T-helper 1 cell treated with Interleukin-12 subunit alpha and Interleukin-12 subunit beta and Interleukin-4 antibody, amounts not matched to agents 30 μg/mL and 1 μg/mL, for 36 hours (primary cell): Measurements from ENCODE around the gene SOX8.

Source experiments
- H3K27ac Mint-ChIP-seq: one replicate; pipeline ENCODE4 v1.8.0; 2021; ENCODE audit warnings: mild to moderate bottlenecking, mixed read lengths
- H3K27me3 Mint-ChIP-seq: one replicate; pipeline ENCODE4 v1.8.0; 2021; ENCODE audit warnings: low read depth, mixed read lengths
- H3K36me3 Mint-ChIP-seq: one replicate; pipeline ENCODE4 v1.8.0; 2021; ENCODE audit warnings: low read depth, mixed read lengths
- H3K4me1 Mint-ChIP-seq: one replicate; pipeline ENCODE4 v1.8.0; 2021; ENCODE audit warnings: low read depth, mixed read lengths
- H3K4me3 Mint-ChIP-seq: one replicate; pipeline ENCODE4 v1.8.0; 2021; ENCODE audit warnings: mild to moderate bottlenecking, moderate library complexity, mixed read lengths
- H3K9me3 Mint-ChIP-seq: one replicate; pipeline ENCODE4 v1.8.0; 2021; ENCODE audit warnings: mixed read lengths

SOX8 gene

DNA sequence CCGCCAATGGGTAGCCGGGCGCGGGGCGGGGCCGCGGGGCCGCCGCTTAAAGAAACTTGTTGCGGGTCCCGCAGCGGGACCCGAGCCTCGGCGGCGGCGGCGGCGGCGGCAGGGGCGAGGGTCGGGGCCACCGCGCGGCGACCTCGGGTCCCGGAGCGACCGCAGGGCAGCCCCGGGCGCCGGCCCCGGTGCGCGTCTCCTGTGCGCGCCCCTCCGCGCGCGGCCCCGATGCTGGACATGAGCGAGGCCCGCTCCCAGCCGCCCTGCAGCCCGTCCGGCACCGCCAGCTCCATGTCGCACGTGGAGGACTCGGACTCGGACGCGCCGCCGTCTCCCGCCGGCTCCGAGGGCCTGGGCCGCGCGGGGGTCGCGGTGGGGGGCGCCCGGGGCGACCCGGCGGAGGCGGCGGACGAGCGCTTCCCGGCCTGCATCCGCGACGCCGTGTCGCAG, at the start of gene SOX8:
TSS of gene SOX8 (plus strand) at position 76 of the 450 bp plus-strand sequence. CDS start at position 229, 153 bp downstream.
- no peaks in the 10 kb centered on the region for H3K36me3 Mint-ChIP-seq
- no peaks in the 10 kb centered on the region for H3K9me3 Mint-ChIP-seq
- no peaks in the 10 kb centered on the region for H3K4me1 Mint-ChIP-seq
- peaks cover 29% of the 10 kb centered on the region for H3K27me3 Mint-ChIP-seq
- no peak within 1 kb of the TSS for H3K27ac Mint-ChIP-seq
- peak within 1 kb of the TSS; percentile 68 for H3K4me3 Mint-ChIP-seq

- H3K4me1 Mint-ChIP-seq: no peaks in the 10 kb centered on the region
- no peak overlapping the region for H3K4me3 Mint-ChIP-seq
- no peak overlapping the region for H3K27ac Mint-ChIP-seq
- H3K9me3 Mint-ChIP-seq: no peaks in the 10 kb centered on the region
- H3K27me3 Mint-ChIP-seq: no peaks in the 10 kb centered on the region
- H3K36me3 Mint-ChIP-seq: no peaks in the 10 kb centered on the region
Measured at GRCh38 chr16:932831-933330, 48.7 kb upstream of the SOX8 start.

GRCh38 chr16:933581-933980, 48.0 kb upstream of the SOX8 start:
- H3K27ac Mint-ChIP-seq: no peak overlapping the region
- no peaks in the 10 kb centered on the region for H3K36me3 Mint-ChIP-seq
- H3K4me1 Mint-ChIP-seq: no peaks in the 10 kb centered on the region
- H3K9me3 Mint-ChIP-seq: no peaks in the 10 kb centered on the region
- no peak overlapping the region for H3K4me3 Mint-ChIP-seq
- no peaks in the 10 kb centered on the region for H3K27me3 Mint-ChIP-seq

- H3K4me1 Mint-ChIP-seq: no peaks in the 10 kb centered on the region
- no peaks in the 10 kb centered on the region for H3K9me3 Mint-ChIP-seq
- H3K27ac Mint-ChIP-seq: no peak overlapping the region
- no peaks in the 10 kb centered on the region for H3K36me3 Mint-ChIP-seq
- H3K4me3 Mint-ChIP-seq: no peak overlapping the region
- H3K27me3 Mint-ChIP-seq: no peaks in the 10 kb centered on the region
Measured at GRCh38 chr16:934178-934577, 47.4 kb upstream of the SOX8 start.

- no peaks in the 10 kb centered on the region for H3K4me1 Mint-ChIP-seq
- H3K27me3 Mint-ChIP-seq: no peaks in the 10 kb centered on the region
- H3K36me3 Mint-ChIP-seq: no peaks in the 10 kb centered on the region
- H3K4me3 Mint-ChIP-seq: no peak overlapping the region
- no peak overlapping the region for H3K27ac Mint-ChIP-seq
- H3K9me3 Mint-ChIP-seq: no peaks in the 10 kb centered on the region
Measured at GRCh38 chr16:935684-936083, 45.9 kb upstream of the SOX8 start.

- Mint-ChIP-seq H3K4me1 (no peaks in the 10 kb centered on the region), H3K27me3 (no peaks in the 10 kb centered on the region), H3K9me3 (peaks cover 9% of the 10 kb centered on the region), H3K4me3 (no peak overlapping the region), H3K36me3 (peaks cover 7% of the 10 kb centered on the region), H3K27ac (no peak overlapping the region)
Measured at GRCh38 chr16:937311-937710, 44.3 kb upstream of the SOX8 start.

DNA sequence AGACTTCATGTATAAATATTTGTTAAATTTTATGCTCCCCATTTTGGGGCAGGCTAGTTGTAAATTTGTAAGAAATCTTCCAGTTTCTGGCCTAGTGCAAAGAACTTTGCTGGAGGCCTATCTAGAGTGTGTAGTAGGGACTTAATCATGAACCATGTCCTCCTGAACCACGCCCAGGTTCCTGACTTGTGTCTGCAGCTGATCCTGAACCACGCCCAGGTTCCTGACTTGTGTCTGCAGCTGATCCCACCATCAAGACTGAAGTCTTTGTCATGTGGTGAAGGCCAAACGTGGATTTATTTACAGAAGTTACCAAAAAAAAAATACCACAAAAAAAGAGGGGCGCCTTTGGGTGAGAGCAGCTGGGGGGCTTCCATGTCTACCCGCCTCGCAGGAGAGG, 43.8 kb upstream of the SOX8 start:
- Mint-ChIP-seq H3K9me3 (peaks cover 13% of the 10 kb centered on the region), H3K36me3 (peaks cover 11% of the 10 kb centered on the region), H3K4me3 (no peak overlapping the region), H3K4me1 (no peaks in the 10 kb centered on the region), H3K27me3 (no peaks in the 10 kb centered on the region), H3K27ac (no peak overlapping the region)

GRCh38 chr16:938136-938535, 43.4 kb upstream of the SOX8 start:
- H3K4me1 Mint-ChIP-seq: no peaks in the 10 kb centered on the region
- H3K9me3 Mint-ChIP-seq: peaks cover 16% of the 10 kb centered on the region
- peaks cover 13% of the 10 kb centered on the region for H3K36me3 Mint-ChIP-seq
- no peak overlapping the region for H3K27ac Mint-ChIP-seq
- H3K27me3 Mint-ChIP-seq: no peaks in the 10 kb centered on the region
- no peak overlapping the region for H3K4me3 Mint-ChIP-seq

DNA sequence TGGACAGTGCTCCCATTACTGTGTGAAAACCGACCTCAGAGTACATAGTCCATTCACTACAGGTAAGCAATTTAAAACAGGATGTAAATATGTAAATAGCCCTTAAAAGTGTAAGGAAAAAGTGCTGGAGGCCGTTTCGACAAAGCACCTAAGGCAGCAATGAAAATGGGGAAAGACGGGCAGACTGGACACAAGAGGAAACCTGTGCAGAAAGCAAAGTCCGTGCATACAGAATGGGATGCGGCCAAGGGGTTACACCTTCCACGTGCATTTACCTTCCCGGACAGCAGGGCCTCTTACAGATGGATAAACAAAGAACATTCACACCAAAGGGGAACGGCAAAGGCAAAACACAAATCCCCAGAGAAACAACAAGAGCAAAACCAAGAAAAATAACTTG, 42.8 kb upstream of the SOX8 start:
- H3K27ac Mint-ChIP-seq: no peak overlapping the region
- peaks cover 14% of the 10 kb centered on the region for H3K36me3 Mint-ChIP-seq
- peaks cover 18% of the 10 kb centered on the region for H3K9me3 Mint-ChIP-seq
- H3K4me3 Mint-ChIP-seq: no peak overlapping the region
- H3K4me1 Mint-ChIP-seq: no peaks in the 10 kb centered on the region
- H3K27me3 Mint-ChIP-seq: no peaks in the 10 kb centered on the region

- Mint-ChIP-seq H3K27me3 (no peaks in the 10 kb centered on the region), H3K4me3 (no peak overlapping the region), H3K36me3 (peaks cover 19% of the 10 kb centered on the region), H3K9me3 (peaks cover 19% of the 10 kb centered on the region), H3K4me1 (no peaks in the 10 kb centered on the region), H3K27ac (no peak overlapping the region)
Measured at GRCh38 chr16:939311-939710, 42.3 kb upstream of the SOX8 start.

DNA sequence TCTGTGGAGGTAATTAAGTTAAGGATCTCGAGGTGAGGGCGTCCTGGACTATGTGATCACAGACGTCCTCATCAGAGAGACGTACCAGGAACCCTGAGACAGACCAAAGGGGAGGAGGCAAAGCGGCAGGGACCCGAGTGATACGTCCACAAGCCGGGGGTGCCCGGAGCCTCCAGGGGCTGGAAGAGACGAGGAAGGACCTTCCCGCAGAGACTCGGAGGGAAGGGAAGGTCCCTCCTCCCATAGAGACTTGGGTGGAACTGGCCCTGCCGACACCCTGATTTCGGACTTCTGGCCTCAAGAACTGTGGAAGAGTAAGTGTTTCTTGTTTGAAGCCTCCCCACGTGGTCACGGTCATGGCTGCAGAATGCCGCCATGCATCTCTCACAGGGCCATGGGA, 41.6 kb upstream of the SOX8 start:
- Mint-ChIP-seq H3K4me3 (no peak overlapping the region), H3K4me1 (no peaks in the 10 kb centered on the region), H3K9me3 (peaks cover 19% of the 10 kb centered on the region), H3K36me3 (peaks cover 20% of the 10 kb centered on the region), H3K27ac (no peak overlapping the region), H3K27me3 (no peaks in the 10 kb centered on the region)

DNA sequence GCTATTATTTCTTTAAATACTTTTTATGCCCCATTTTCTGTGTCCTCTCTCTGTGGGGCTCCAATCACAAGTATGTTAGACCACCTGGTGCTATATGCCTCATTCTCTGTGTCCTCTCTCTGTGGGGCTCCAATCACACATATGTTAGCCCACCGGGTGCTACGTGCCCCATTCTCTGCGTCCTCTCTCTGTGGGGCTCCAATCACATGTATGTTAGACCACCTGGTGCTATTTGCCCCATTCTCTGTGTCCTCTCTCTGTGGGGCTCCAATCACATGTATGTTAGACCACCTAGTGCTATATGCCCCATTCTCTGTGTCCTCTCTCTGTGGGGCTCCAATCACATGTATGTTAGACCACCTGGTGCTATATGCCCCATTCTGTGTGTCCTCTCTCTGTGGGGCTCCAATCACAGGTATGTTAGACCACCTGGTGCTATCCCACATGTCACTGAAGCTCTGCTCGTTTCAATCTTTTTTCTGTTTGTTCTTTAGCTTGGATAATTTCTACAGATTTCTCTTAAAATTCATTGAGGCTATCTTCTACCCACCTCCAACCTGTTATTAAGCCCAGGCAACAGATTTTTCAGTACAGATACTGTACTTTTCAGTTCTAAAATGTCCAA, 39.0 kb upstream of the SOX8 start:
- peaks cover 28% of the 10 kb centered on the region for H3K36me3 Mint-ChIP-seq
- H3K27ac Mint-ChIP-seq: no peak overlapping the region
- H3K4me1 Mint-ChIP-seq: no peaks in the 10 kb centered on the region
- H3K4me3 Mint-ChIP-seq: no peak overlapping the region
- no peaks in the 10 kb centered on the region for H3K27me3 Mint-ChIP-seq
- H3K9me3 Mint-ChIP-seq: peaks cover 19% of the 10 kb centered on the region

- Mint-ChIP-seq H3K4me3 (no peak overlapping the region), H3K27ac (no peak overlapping the region), H3K4me1 (no peaks in the 10 kb centered on the region), H3K36me3 (peaks cover 28% of the 10 kb centered on the region), H3K9me3 (peaks cover 19% of the 10 kb centered on the region), H3K27me3 (no peaks in the 10 kb centered on the region)
Measured at GRCh38 chr16:943971-944370, 37.6 kb upstream of the SOX8 start.

DNA sequence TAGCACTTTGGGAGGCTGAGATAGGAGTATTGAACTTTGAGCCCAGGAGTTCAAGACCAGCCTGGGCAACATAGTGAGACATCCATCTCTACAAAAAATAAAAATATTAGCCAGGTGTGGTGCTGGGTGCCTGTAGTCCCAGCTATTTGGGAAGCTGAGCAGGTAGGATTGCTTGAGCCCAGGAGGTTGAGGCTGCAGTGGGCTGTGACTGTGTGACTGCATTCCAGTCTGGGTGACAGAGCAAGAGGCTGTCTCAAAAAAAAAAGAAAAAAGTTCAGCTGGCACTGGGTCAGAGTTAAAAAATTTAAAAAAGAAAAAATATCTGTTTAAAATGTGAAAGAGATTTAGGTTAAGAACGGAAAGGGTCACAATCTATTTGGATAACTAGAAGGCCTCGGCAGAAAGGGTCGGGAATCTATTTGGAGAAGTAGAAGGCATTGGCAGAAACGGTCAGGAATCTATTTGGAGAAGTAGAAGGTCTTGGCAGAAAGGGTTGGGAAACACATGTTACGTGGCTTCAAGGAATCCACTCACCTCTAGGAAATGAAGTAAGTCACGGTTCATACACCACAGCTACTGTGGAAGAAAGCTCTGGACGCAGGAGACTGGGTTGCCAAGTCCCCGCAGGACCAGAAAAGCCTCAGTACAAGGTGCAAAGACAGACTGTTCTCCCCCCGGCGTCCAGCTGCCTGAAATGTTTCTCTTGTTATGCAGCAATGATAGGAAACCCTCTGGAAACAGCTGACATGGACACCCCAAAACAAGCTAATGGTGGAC, 36.1 kb upstream of the SOX8 start:
- no peaks in the 10 kb centered on the region for H3K4me1 Mint-ChIP-seq
- H3K36me3 Mint-ChIP-seq: peaks cover 28% of the 10 kb centered on the region
- H3K9me3 Mint-ChIP-seq: peaks cover 19% of the 10 kb centered on the region
- no peaks in the 10 kb centered on the region for H3K27me3 Mint-ChIP-seq
- no peak overlapping the region for H3K4me3 Mint-ChIP-seq
- no peak overlapping the region for H3K27ac Mint-ChIP-seq

- Mint-ChIP-seq H3K36me3 (peaks cover 28% of the 10 kb centered on the region), H3K27me3 (no peaks in the 10 kb centered on the region)
Measured at GRCh38 chr16:946048-946395, 35.5 kb upstream of the SOX8 start.

More at GRCh38 chr16:946048-946395, 35.5 kb upstream of the SOX8 start:
- Mint-ChIP-seq H3K4me3 (no peak overlapping the region), H3K9me3 (peaks cover 19% of the 10 kb centered on the region), H3K27ac (no peak overlapping the region), H3K4me1 (no peaks in the 10 kb centered on the region)
